Measurements from ENCODE around the gene FLOT2. TPM values are rescaled to one million over a fixed set of nuclear protein-coding genes. Genes with fewer than 3 reads are reported as not detected.

FLOT2 gene
- total and polyA plus RNA-seq, 2 donors (not counting 1 experiment from before 2014, with no cell fraction given): 196 to 270 TPM

GRCh38 chr17:28937044-28937729 is 39.7 kb upstream of the FLOT2 start:
- Histone ChIP-seq H3K27me3 (replicated peaks in 1 of 4; ENCODE audit: control extremely low read depth in 1 of 4, control insufficient read depth in 3 of 4, insufficient read depth in 4 of 4, low read length in 3 of 4) (no peaks in the 10 kb centered on the region), H3K4me2 (replicated peaks; ENCODE audit: low read depth, low read length, poor library complexity, severe bottlenecking) (no peak overlapping the region), H3K9ac (ENCODE audit: low read length) (no peak overlapping the region), H3K79me2 (ENCODE audit: control insufficient read depth, insufficient read depth, low read length) (peaks cover 100% of the 10 kb centered on the region), H3K4me1 (ENCODE audit: control insufficient read depth in 2 of 2, insufficient read depth in 2 of 2, low read length in 2 of 2) (peaks cover 27 to 35% of the 10 kb centered on the region in 2 donors), H3K27ac (ENCODE audit: low read length in 2 of 2) (peak overlapping the region in 1 of 2 donors; percentile 27), H3K36me3 (replicated peaks in 1 of 2; ENCODE audit: control extremely low read depth in 1 of 2, control insufficient read depth in 1 of 2, extremely low read depth in 1 of 2, insufficient read depth in 2 of 2, low read length in 1 of 2) (peaks cover 2 to 20% of the 10 kb centered on the region in 2 experiments), H3K9me3 (ENCODE audit: control extremely low read depth in 1 of 3, control insufficient read depth in 2 of 3, insufficient read depth in 1 of 3, low read length in 2 of 3) (no peaks in the 10 kb centered on the region), H4K20me1 (ENCODE audit: control insufficient read depth, insufficient read depth, low read length, poor library complexity, severe bottlenecking) (peaks cover 94% of the 10 kb centered on the region), H2AFZ (ENCODE audit: insufficient read depth, low read depth, low read length, poor library complexity, severe bottlenecking) (no peak overlapping the region), H3K4me3 (ENCODE audit: control extremely low read depth in 1 of 5, extremely low read depth in 1 of 5, insufficient read depth in 1 of 5, low read depth in 2 of 5, low read length in 4 of 5) (no peak overlapping the region)
- Mint-ChIP-seq H3K27ac (no peak overlapping the region), H3K27me3 (no peaks in the 10 kb centered on the region), H3K9me3 (ENCODE audit: insufficient read depth) (no peaks in the 10 kb centered on the region), H3K4me1 (peaks cover 75% of the 10 kb centered on the region), H3K4me3 (no peak overlapping the region)
- ChIA-PET CTCF (interaction anchor here (1.3 to 2.0 kb wide), 4 partner anchors 10 to 180 kb away, joined by 3 to 10 read pairs (median 6); no protein-coding TSS in a partner anchor), POLR2A (no interaction called here)
- ATAC-seq (ENCODE audit: low read depth) (no peak), DNase-seq (no peak)
- no peak for TF ChIP-seq CTCF (IDR thresholded peaks at IDR 0.05)
- TF ChIP-seq EZH2 (IDR thresholded peaks at IDR 0.05; ENCODE audit: borderline replicate concordance, insufficient read depth, low read depth, low read length, poor library complexity, severe bottlenecking): no peak
- intact Hi-C loops (cut with micrococcal nuclease): no loop called here
- WGBS (ENCODE audit: insufficient coverage): 86% methylated on average over 4 of the region's 5 CpGs

- ATAC-seq (ENCODE audit: low read depth) (no peak), DNase-seq (no peak)
- WGBS (ENCODE audit: insufficient coverage): no CpG with 5 or more reads among the region's 8 CpGs
- Histone ChIP-seq H3K4me2 (replicated peaks; ENCODE audit: low read depth, low read length, poor library complexity, severe bottlenecking) (peak overlapping the region; percentile 3), H3K79me2 (ENCODE audit: control insufficient read depth, insufficient read depth, low read length) (peaks cover 100% of the 10 kb centered on the region), H4K20me1 (ENCODE audit: control insufficient read depth, insufficient read depth, low read length, poor library complexity, severe bottlenecking) (peaks cover 94% of the 10 kb centered on the region), H3K27ac (ENCODE audit: low read length in 2 of 2) (peak overlapping the region in 1 of 2 donors; percentile 27), H3K27me3 (replicated peaks in 1 of 4; ENCODE audit: control extremely low read depth in 1 of 4, control insufficient read depth in 3 of 4, insufficient read depth in 4 of 4, low read length in 3 of 4) (no peaks in the 10 kb centered on the region), H3K9ac (ENCODE audit: low read length) (no peak overlapping the region), H3K36me3 (replicated peaks in 1 of 2; ENCODE audit: control extremely low read depth in 1 of 2, control insufficient read depth in 1 of 2, extremely low read depth in 1 of 2, insufficient read depth in 2 of 2, low read length in 1 of 2) (peaks cover 2 to 18% of the 10 kb centered on the region in 2 experiments), H3K4me1 (ENCODE audit: control insufficient read depth in 2 of 2, insufficient read depth in 2 of 2, low read length in 2 of 2) (peaks cover 24 to 33% of the 10 kb centered on the region in 2 donors), H2AFZ (ENCODE audit: insufficient read depth, low read depth, low read length, poor library complexity, severe bottlenecking) (no peak overlapping the region), H3K4me3 (ENCODE audit: control extremely low read depth in 1 of 5, extremely low read depth in 1 of 5, insufficient read depth in 1 of 5, low read depth in 2 of 5, low read length in 4 of 5) (no peak overlapping the region), H3K9me3 (ENCODE audit: control extremely low read depth in 1 of 3, control insufficient read depth in 2 of 3, insufficient read depth in 1 of 3, low read length in 2 of 3) (no peaks in the 10 kb centered on the region)
- intact Hi-C loops (cut with micrococcal nuclease): no loop called here
- Mint-ChIP-seq H3K27ac (peak overlapping the region; percentile 42), H3K27me3 (no peaks in the 10 kb centered on the region), H3K4me3 (no peak overlapping the region), H3K9me3 (ENCODE audit: insufficient read depth) (no peaks in the 10 kb centered on the region), H3K4me1 (peaks cover 69% of the 10 kb centered on the region)
- TF ChIP-seq CTCF (IDR thresholded peaks at IDR 0.05) (no peak), EZH2 (IDR thresholded peaks at IDR 0.05; ENCODE audit: borderline replicate concordance, insufficient read depth, low read depth, low read length, poor library complexity, severe bottlenecking) (no peak)
- ChIA-PET POLR2A (no interaction called here), CTCF (no interaction called here)
These were observed 38.4 kb upstream of the FLOT2 start for GRCh38 chr17:28935744-28936460.

All from B cell (primary cell).